Measurements from ENCODE around the gene DCST2. TPM values are rescaled to one million over a fixed set of nuclear protein-coding genes. Genes with fewer than 3 reads are reported as not detected.

Gene DCST2
- total RNA-seq, 4 donors from 2014 or later, result 0.34 to 3.7 (median 2.6) TPM; not detected in 1

DNA sequence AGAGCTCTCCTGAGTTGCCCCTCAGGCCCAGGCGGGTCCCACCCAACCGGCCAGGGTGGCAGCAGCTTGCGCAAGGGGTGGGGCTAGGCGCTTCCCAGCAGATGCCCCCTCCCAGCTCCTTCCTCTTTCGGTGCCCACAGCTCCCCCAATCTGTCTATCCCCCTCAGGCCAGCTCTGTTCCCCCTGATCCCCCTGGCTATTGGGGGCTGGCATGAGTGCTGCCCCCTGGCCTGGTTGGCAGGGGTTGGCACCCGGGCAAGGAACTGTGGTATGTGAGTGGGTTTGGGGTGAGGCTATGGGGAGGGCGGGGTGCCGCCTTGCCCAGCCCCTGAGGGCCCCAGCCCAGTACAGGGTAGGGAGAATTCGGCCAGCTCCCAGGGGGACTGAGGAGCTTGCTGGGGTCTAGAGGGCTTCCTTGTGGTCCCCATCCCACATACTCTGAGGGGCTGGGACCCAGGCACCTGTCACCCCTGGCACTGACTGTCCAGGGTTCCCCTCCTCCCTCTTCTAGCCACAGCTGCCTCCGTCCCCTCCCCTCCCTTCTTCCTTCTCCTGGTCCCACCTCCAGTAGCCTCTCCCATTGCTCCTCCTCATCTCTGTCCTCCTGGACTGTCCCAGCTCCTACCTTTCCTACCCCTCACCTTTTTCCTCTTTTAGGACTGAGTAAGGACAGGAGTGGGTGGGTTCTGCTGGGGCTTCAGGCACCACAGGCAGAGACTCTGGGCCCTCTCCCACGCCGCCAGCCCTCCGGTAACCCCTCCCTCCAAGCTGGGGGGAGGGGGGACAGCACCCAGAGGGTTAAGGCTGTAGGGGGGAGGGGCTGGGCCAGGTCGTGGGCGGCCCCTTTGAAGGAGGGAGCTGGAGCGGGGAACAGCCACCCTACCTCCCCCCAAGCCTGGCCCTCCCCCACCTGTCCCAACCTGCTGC, 25.3 kb downstream of the DCST2 start:
- TF ChIP-seq, protein P1, sequence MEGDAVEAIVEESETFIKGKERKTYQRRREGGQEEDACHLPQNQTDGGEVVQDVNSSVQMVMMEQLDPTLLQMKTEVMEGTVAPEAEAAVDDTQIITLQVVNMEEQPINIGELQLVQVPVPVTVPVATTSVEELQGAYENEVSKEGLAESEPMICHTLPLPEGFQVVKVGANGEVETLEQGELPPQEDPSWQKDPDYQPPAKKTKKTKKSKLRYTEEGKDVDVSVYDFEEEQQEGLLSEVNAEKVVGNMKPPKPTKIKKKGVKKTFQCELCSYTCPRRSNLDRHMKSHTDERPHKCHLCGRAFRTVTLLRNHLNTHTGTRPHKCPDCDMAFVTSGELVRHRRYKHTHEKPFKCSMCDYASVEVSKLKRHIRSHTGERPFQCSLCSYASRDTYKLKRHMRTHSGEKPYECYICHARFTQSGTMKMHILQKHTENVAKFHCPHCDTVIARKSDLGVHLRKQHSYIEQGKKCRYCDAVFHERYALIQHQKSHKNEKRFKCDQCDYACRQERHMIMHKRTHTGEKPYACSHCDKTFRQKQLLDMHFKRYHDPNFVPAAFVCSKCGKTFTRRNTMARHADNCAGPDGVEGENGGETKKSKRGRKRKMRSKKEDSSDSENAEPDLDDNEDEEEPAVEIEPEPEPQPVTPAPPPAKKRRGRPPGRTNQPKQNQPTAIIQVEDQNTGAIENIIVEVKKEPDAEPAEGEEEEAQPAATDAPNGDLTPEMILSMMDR (IDR thresholded peaks at IDR 0.05; ENCODE audit: low read depth), result no peak

DNA sequence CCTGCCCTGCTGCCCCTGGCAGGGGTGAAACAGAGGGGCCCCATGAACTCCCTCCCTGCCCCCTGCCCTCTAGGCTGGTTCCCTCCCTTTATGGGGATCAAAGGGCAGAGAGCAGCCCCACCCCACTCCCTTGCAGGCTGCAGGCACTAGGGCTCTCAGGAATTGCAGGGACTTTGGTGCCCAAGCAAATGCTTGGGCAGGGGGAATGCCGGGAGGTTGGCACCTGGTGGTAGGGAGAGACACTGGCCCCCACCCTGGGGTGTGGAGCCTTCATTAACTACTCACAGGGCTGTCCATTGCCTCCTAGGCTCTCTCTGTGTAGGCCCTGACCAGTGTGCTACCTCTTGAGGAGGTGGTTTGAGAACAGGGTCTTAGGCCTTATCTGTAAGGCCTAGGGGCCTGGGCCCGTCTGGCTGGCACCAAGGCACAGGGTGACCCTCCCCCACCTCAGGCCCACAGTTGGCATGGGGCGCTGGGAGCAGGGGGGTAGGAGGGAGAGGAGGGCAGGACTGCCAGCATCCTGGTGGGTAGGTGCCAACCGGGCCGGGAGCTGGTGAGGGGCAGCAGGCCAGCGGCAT, 26.2 kb downstream of the DCST2 start:
- TF ChIP-seq, protein P1 (IDR thresholded peaks at IDR 0.05; ENCODE audit: low read depth), result no peak

DNA sequence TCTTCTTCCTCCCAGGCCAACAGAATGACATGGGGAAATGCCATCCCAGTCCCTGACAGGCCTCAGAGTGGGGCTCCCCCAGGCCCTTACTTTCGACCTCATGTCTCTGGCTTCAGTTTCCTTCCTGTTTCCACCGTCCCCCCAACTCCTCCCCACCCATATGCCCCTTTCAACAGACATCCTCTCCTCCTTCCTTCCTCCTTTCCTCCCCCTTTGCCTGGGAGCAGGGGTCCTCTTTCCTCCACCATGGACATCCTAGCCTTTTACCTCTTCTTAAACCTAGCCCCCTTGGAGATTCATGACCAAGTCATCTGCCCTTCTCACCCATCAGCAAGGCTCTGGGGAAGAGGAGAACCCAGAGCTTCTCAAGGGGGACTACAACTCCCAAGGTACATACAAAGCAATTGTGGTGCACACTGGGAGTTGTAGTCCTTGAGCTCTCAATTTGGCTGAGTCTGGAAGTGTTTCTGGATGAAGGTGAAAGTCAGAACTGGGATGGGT, 26.9 kb downstream of the DCST2 start:
- TF ChIP-seq, protein P1 (IDR thresholded peaks at IDR 0.05; ENCODE audit: low read depth), result no peak

DNA sequence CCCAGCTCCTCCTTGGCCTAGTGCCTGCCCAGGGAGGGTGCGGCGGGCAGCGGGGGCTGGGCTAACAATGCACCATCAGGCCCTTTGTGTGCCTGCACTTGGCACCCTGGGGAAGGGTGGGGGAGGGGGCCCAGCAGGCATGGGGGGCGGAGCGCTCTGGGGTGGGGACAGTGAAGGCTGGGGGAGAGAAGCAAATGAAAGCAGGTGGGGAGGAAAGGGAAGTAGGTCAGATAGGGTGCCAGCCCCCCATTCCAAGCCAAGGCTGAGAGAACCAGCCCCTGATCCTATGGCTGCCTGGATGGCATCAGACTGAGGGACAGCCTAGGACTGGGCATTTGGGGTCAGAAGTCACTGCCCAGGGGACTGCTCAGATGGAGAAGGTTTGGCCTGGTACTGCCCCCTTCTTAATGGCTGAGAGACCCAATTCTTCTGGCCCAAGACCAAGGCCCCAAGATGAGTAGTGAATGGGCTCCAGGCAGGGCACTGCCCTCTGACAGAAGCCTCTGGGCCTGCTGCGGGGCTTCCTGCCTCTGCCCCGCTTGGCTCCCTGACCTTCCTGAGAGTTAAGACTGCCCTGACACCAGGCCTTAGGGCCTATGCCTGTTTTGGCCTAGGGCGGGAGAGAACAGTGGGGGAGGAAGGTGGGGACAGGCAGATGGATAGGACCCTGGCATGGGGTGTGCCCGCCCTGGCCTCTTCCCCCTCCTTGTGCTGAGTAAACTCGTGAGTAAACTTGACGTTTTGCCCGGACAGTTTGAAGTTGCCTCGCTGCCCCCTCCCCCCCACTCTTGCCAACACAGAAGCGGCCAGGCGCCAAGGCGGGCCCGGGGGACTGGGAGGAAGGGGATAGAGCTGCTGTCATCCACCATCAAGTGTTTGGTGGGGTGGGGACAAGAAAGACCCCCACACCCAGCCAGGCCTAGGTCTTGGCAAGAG, 28.2 kb downstream of the DCST2 start:
- TF ChIP-seq, protein P1 (IDR thresholded peaks at IDR 0.05; ENCODE audit: low read depth), result no peak

DNA sequence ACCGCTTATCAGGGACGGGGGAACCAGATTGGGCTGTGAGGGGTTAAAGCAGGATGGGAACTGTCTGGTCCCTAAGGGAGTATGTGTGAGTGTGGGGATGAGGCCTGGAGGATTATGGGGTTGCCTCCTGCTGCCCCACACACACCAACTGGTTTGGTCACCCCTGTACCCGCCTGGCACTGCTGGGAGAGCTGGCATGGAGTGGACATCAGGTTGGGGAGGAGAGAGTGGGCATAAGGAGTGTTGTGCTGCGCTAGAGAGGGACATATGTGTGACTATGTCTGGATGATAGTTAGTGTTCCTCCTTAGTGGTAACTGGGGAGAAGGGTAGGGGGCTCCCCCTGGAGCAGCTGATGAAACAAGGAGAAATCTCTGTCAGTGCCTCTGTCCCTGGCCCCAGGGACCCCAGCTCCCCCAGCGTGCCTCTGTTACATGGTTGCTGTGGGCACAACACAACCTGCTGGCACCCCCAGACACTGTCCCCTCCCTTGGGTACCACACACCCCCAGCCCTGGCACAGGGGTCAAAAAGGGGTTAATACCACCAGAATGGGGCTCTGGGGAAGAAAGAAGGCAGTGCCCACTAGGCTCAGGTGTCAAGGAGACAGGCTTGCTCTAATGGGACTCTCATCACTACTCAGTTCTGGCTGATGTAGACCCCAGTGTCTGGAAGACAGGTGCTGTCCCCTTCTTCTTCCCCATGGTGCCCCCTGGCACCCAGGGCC, 29.1 kb downstream of the DCST2 start:
- TF ChIP-seq, protein P1 (IDR thresholded peaks at IDR 0.05; ENCODE audit: low read depth), result no peak

DNA sequence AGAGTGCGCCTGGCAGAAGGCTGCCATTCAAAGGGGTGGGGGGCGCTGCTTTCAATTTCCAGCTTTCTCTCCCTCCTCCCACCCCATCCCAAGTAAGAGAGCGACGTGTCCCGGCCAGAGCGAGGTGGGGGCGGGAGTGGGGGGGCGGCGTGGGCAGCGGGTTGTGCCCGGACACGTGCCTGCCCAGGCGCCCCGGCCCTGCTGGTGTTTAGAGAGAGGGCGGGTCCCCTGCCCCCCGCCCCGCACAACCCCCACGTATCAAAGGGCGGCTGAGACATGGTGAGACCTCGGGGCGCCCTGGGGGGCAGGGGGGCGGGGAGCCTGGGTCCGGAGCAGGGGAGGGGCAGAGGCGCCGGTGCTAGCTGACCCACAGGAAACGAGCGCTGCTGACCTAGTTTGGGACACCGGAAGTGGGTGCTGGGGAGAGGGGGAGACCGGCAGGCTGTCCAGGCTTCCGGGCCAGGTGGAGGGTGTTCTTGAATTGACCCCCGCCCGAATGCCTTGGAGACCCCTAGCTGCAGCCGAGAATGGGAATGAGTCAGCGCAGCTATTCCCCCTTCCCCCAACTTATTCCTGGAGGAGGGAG, 29.7 kb downstream of the DCST2 start:
- TF ChIP-seq, protein P1 (IDR thresholded peaks at IDR 0.05; ENCODE audit: low read depth), result no peak

Measured in subcutaneous adipose tissue (tissue), 4 donors.